Esophagus mucosa (tissue), 1 donor: ENCODE measurements around the gene CCDC187. TPM values are rescaled to one million over a fixed set of nuclear protein-coding genes. Genes with fewer than 3 reads are reported as not detected.

Source experiments
- ATAC-seq: fragments of 200-7000 bp; cut with Tn5 transposase; one replicate; pipeline ENCODE4 v1.9.1; 2020
- total RNA-seq: library from RNA; stranded (reverse); gene quantifications from one replicate; pipeline ENCODE4 v1.2.4, GENCODE V29; 2023
- donor health status: DM: yes; HTN: yes; CAD: no.

The CCDC187 gene
- total RNA-seq, 1 donor from 2014 or later = not detected

DNA sequence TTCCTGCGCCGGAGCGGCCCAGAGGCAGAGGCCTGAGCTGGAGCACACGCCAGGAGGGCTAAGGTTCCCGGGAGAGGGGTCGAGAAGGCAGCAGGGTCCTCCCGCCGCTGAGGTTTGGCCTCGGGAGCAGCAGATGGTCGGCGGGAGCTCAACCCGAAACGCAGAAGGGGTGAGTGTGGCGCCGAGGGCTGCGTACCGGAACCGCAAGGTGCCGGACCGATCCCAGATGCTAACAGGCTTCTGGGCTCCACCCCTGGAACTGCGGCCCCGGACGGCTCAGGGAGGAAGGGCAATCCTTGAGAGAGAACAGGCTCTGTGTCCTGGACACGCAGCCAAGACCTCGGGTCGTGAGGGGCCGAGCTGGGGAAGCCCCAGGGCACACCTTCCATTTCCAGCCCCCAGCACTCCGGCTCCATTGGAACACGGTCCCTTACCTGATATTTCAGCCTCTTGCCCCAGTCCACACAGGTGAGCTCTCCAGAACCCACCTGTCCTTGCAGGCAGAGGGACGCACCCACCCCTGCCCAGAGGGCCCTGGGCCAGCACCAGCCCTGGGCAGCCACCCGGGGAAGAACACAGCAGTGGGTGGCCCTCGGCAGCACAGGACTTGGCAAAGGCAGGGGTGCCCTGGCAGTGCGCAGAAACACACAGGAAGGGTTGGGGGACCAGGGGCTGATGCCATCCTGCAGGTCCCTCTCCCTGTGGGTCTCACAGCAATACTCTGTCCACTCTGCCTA is 100.3 kb downstream of the CCDC187 start:
- no peak for ATAC-seq

- no peak for ATAC-seq
Measured at GRCh38 chr9:136202454-136203407, 101.2 kb downstream of the CCDC187 start.

- no peak for ATAC-seq
Measured at GRCh38 chr9:136201609-136202453, 102.1 kb downstream of the CCDC187 start.

DNA sequence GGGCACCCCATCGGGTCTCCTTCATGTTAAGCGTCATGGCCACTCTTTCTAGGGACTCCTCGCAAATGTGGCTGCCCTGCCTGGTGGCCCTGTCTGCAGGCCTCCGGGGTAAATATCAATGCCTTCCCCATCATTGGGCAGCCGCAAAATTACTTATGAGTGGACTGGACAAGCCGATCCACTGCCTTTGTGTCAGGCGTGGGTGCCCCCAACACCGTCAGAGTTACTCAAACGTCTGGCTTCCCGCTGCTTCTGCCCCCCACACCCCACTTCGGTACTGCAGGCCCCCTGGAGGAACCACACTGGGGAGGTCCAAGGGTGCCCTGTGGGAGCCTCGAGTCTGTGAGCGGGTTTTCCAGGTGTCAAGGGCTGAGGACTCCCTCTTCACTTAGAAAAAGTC is 102.7 kb downstream of the CCDC187 start:
- no peak for ATAC-seq

DNA sequence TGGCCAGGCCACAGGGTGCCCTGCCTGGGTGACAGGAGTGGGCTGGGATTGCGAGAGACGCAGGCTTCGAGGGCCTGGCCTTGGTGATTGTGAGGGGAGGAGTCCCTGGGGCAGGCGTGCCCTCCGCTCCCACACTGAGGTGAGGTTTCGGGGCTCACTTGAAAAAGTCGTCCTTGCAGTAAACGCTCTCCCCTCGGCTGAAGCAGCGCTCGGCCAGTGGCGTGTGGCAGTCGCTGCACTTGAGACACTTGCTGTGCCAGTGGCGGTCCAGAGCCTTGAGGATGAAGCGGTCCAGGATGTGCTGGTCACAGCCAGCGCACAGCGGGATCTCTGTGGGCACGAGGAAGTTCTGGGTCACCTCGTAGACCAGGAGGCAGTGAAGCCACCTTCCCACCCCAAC is 103.5 kb downstream of the CCDC187 start:
- no peak for ATAC-seq

Other genes with a start within 250 kb of the CCDC187 start
- gene NACC2, start 208.8 kb downstream of the CCDC187 start, total RNA-seq = 7.0 TPM
- 32.6 TPM for gene TMEM250, start 185.2 kb downstream of the CCDC187 start, total RNA-seq
- gene LHX3, start 99.0 kb downstream of the CCDC187 start, total RNA-seq = 0.08 TPM
- gene QSOX2, start 58.3 kb downstream of the CCDC187 start, total RNA-seq = 3.0 TPM
- 1.2 TPM for gene GPSM1, start 23.4 kb upstream of the CCDC187 start, total RNA-seq
- gene DNLZ, start 59.6 kb upstream of the CCDC187 start, total RNA-seq = 12.1 TPM
- 0.80 TPM for gene CARD9, start 69.6 kb upstream of the CCDC187 start, total RNA-seq
- gene SNAPC4, start 96.1 kb upstream of the CCDC187 start, total RNA-seq = 3.7 TPM
- gene ENTR1, start 106.5 kb upstream of the CCDC187 start, total RNA-seq = 22.8 TPM
- gene PMPCA, start 106.6 kb upstream of the CCDC187 start, total RNA-seq = 29.4 TPM
- 5.7 TPM for gene INPP5E, start 135.8 kb upstream of the CCDC187 start, total RNA-seq
- 32.0 TPM for gene SEC16A, start 178.9 kb upstream of the CCDC187 start, total RNA-seq
- gene NOTCH1, start 242.0 kb upstream of the CCDC187 start, total RNA-seq = 30.6 TPM